ENCODE data around the gene MPEG1. TPM values are rescaled to one million over a fixed set of nuclear protein-coding genes. Genes with fewer than 3 reads are reported as not detected.

MPEG1 gene
- total RNA-seq, 1 donor from 2014 or later = not detected

DNA sequence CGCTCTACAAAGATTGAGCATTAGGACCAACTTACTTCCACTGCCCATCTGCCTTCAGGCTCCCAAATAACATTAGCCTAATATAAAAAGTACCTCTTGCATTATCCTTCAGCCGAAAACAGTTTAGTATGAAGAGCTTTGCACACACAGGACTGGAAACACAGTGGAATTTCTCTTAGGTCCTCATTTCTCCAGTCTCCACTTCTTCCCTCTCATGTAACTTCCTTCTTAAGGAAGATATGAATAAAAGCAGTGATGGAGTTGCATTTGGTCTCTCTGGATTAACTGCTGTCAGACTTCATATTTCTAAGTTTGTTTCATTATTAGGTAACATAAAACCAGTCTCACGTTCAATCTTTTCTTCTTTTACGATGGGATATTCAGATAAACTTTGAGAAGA lies 5.6 kb upstream of the MPEG1 start:
- no peak for DNase-seq (ENCODE audit: low spot score in 2 of 2, unreplicated experiment in 2 of 2)
- no peak overlapping the region for H3K4me3 Mint-ChIP-seq
- no peaks in the 10 kb centered on the region for H3K4me1 Mint-ChIP-seq
- H3K9me3 Mint-ChIP-seq = no peaks in the 10 kb centered on the region
- H3K27me3 Mint-ChIP-seq (ENCODE audit: low read depth) = peaks cover 2% of the 10 kb centered on the region
- no peak overlapping the region for H3K27ac Mint-ChIP-seq
- TF ChIP-seq, protein P1, sequence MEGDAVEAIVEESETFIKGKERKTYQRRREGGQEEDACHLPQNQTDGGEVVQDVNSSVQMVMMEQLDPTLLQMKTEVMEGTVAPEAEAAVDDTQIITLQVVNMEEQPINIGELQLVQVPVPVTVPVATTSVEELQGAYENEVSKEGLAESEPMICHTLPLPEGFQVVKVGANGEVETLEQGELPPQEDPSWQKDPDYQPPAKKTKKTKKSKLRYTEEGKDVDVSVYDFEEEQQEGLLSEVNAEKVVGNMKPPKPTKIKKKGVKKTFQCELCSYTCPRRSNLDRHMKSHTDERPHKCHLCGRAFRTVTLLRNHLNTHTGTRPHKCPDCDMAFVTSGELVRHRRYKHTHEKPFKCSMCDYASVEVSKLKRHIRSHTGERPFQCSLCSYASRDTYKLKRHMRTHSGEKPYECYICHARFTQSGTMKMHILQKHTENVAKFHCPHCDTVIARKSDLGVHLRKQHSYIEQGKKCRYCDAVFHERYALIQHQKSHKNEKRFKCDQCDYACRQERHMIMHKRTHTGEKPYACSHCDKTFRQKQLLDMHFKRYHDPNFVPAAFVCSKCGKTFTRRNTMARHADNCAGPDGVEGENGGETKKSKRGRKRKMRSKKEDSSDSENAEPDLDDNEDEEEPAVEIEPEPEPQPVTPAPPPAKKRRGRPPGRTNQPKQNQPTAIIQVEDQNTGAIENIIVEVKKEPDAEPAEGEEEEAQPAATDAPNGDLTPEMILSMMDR (IDR thresholded peaks at IDR 0.05; ENCODE audit: unreplicated experiment) = no peak
- no peaks in the 10 kb centered on the region for H3K36me3 Mint-ChIP-seq

- no peaks in the 10 kb centered on the region for H3K4me1 Mint-ChIP-seq
- no peaks in the 10 kb centered on the region for H3K36me3 Mint-ChIP-seq
- TF ChIP-seq, protein P1 (IDR thresholded peaks at IDR 0.05; ENCODE audit: unreplicated experiment) = no peak
- H3K9me3 Mint-ChIP-seq = no peaks in the 10 kb centered on the region
- H3K4me3 Mint-ChIP-seq = no peak overlapping the region
- H3K27ac Mint-ChIP-seq = no peak overlapping the region
- DNase-seq (ENCODE audit: low spot score in 2 of 2, unreplicated experiment in 2 of 2) = no peak
- H3K27me3 Mint-ChIP-seq (ENCODE audit: low read depth) = peaks cover 2% of the 10 kb centered on the region
These were observed 4.2 kb upstream of the MPEG1 start for GRCh38 chr11:59216641-59217564.

DNA sequence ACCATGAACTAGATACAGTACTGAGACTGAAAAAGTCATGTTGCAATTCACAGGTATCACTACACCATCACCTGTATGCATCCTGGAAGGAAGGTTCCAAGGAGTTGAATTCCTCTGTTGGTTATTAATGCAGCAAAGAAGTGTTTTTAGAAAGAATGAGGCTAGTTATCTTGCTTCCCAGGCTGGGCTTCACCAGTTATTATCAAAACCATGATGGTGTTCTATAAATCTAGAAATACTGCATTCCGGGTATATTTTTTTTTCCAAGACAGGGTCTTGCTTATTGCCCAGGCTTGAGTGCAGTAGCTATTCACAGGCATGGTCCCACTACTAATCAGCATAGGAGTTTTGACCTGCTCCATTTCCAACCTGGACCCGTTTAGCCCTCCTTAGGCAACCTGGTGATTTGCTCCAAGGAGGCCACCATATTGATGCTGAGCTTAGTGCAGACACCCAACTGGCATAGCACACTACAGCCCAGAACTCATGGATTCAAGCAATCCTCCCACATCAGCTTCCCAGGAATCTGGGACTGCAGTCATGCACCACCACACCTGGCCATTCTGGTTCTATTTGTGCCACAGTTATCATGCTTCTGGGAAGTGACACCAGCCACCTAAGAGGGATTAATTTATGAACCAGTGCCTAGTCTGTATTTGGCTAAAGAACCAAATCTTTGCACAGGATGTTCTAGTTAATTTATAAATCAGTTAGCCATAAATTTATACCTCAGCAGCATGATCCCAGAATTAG lies 1.6 kb upstream of the MPEG1 start:
- H3K4me3 Mint-ChIP-seq = no peak overlapping the region
- no peaks in the 10 kb centered on the region for H3K4me1 Mint-ChIP-seq
- no peak for DNase-seq (ENCODE audit: low spot score in 2 of 2, unreplicated experiment in 2 of 2)
- no peak overlapping the region for H3K27ac Mint-ChIP-seq
- no peaks in the 10 kb centered on the region for H3K36me3 Mint-ChIP-seq
- peaks cover 2% of the 10 kb centered on the region for H3K27me3 Mint-ChIP-seq (ENCODE audit: low read depth)
- no peaks in the 10 kb centered on the region for H3K9me3 Mint-ChIP-seq
- TF ChIP-seq, protein P1 (IDR thresholded peaks at IDR 0.05; ENCODE audit: unreplicated experiment) = no peak

GRCh38 chr11:59212222-59212621 lies 505 bp downstream of the MPEG1 start:
- H3K36me3 Mint-ChIP-seq = no peaks in the 10 kb centered on the region
- no peaks in the 10 kb centered on the region for H3K4me1 Mint-ChIP-seq
- TF ChIP-seq, protein P1 (IDR thresholded peaks at IDR 0.05; ENCODE audit: unreplicated experiment) = no peak
- H3K27me3 Mint-ChIP-seq (ENCODE audit: low read depth) = no peaks in the 10 kb centered on the region
- no peak overlapping the region for H3K4me3 Mint-ChIP-seq
- no peaks in the 10 kb centered on the region for H3K9me3 Mint-ChIP-seq
- no peak for DNase-seq (ENCODE audit: low spot score in 2 of 2, unreplicated experiment in 2 of 2)
- H3K27ac Mint-ChIP-seq = no peak overlapping the region

GRCh38 chr11:59208956-59209355 lies 3.8 kb downstream of the MPEG1 start:
- Mint-ChIP-seq H3K27ac (no peak overlapping the region), H3K9me3 (no peaks in the 10 kb centered on the region)
- TF ChIP-seq, protein P1 (IDR thresholded peaks at IDR 0.05; ENCODE audit: unreplicated experiment) = no peak

More at GRCh38 chr11:59208956-59209355, 3.8 kb downstream of the MPEG1 start:
- Mint-ChIP-seq H3K36me3 (peaks cover 7% of the 10 kb centered on the region), H3K4me3 (no peak overlapping the region), H3K4me1 (no peaks in the 10 kb centered on the region), H3K27me3 (ENCODE audit: low read depth) (no peaks in the 10 kb centered on the region)
- DNase-seq (ENCODE audit: low spot score in 2 of 2, unreplicated experiment in 2 of 2) = no peak

All from mesothelial cell of epicardium (in vitro differentiated cells).